Measurements from ENCODE around the gene SLC25A48. TPM values are rescaled to one million over a fixed set of nuclear protein-coding genes. Genes with fewer than 3 reads are reported as not detected.

The SLC25A48 gene
- total and polyA plus RNA-seq, 2 of the 4 experiments (the other 2 are of a cell fraction), result not detected

GRCh38 chr5:135821802-135822201 is 12.7 kb upstream of the SLC25A48 start:
- Histone ChIP-seq H2AFZ (replicated peaks; ENCODE audit: low read length, poor library complexity) (no peak overlapping the region), H3K9me1 (ENCODE audit: insufficient read depth, low read length) (no peaks in the 10 kb centered on the region), H3K36me3 (ENCODE audit: control insufficient read depth, insufficient read depth, low read length) (no peaks in the 10 kb centered on the region), H3K79me1 (ENCODE audit: low read depth in 1 of 2, low read length in 2 of 2) (no peaks in the 10 kb centered on the region), H3K4ac (ENCODE audit: low read depth, low read length) (no peak overlapping the region), H2BK20ac (ENCODE audit: low read depth, low read length) (no peak overlapping the region), H3K9ac (ENCODE audit: low read depth, low read length) (no peak overlapping the region), H4K91ac (ENCODE audit: insufficient read depth, low read depth, low read length) (no peak overlapping the region), H3K23ac (ENCODE audit: low read depth, low read length) (no peak overlapping the region), H3K27me3 (ENCODE audit: control insufficient read depth, insufficient read depth, low read length) (peaks cover 4% of the 10 kb centered on the region; the same call in 1 of the 2 replicates), H4K8ac (ENCODE audit: low read depth in 2 of 2, low read length in 2 of 2) (no peak overlapping the region), H3K9me3 (ENCODE audit: control insufficient read depth, insufficient read depth, low read length) (no peaks in the 10 kb centered on the region), H3K27ac (ENCODE audit: insufficient read depth, low read length) (no peak overlapping the region), H2AK5ac (ENCODE audit: low read depth, low read length) (no peak overlapping the region), H2BK120ac (ENCODE audit: low read depth, low read length) (no peak overlapping the region), H3K18ac (ENCODE audit: low read depth, low read length) (no peak overlapping the region), H2AK9ac (replicated peaks; ENCODE audit: low read depth, low read length, poor library complexity) (no peak overlapping the region), H4K5ac (ENCODE audit: low read depth, low read length) (no peak overlapping the region), H3K56ac (ENCODE audit: extremely low read depth, insufficient read depth, low read length) (no peak overlapping the region), H3K4me1 (ENCODE audit: control insufficient read depth, insufficient read depth, low read length) (no peaks in the 10 kb centered on the region), H3K4me2 (ENCODE audit: low read depth, low read length) (no peak overlapping the region), H2BK5ac (ENCODE audit: low read depth, low read length, poor library complexity, severe bottlenecking) (no peak overlapping the region), H4K20me1 (ENCODE audit: insufficient read depth, low read length) (no peaks in the 10 kb centered on the region), H3K4me3 (ENCODE audit: insufficient read depth, low read depth, low read length) (no peak overlapping the region), H2BK15ac (ENCODE audit: low read depth, low read length) (no peak overlapping the region), H3K14ac (replicated peaks; ENCODE audit: low read depth, low read length) (no peak overlapping the region)
- in situ Hi-C loops (cut with MboI; ENCODE audit: low sequenced_read_pairs) (no loop called here), intact Hi-C loops (cut with micrococcal nuclease) (no loop called here), dilution Hi-C loops (cut with HindIII; ENCODE audit: low sequenced_read_pairs, unreplicated experiment) (no loop called here)
- ATAC-seq (ENCODE audit: low read depth) (no peak), DNase-seq (no peak)
- no TSS peak for BruUV-seq (replicated peaks)
- ChIA-PET CTCF (no interaction called here), POLR2A (ENCODE audit: unreplicated experiment) (no interaction called here)
- TF ChIP-seq RAD21 (IDR thresholded peaks at IDR 0.05; ENCODE audit: low read length) (no peak), RFX5 (IDR thresholded peaks at IDR 0.05; ENCODE audit: low read depth, low read length) (no peak), CEBPB (IDR thresholded peaks at IDR 0.05; ENCODE audit: low read depth, low read length) (no peak), USF2 (IDR thresholded peaks at IDR 0.05; ENCODE audit: low read depth, low read length) (no peak), NFE2L2 (IDR thresholded peaks at IDR 0.05; ENCODE audit: low read depth, low read length) (no peak), SMC3 (IDR thresholded peaks at IDR 0.05; ENCODE audit: low read depth, low read length) (no peak), CHD1 (IDR thresholded peaks at IDR 0.05; ENCODE audit: low read depth, low read length) (no peak), CTCF (conservative IDR thresholded peaks at IDR 0.05; ENCODE audit: low read depth, low read length) (no peak), RCOR1 (IDR thresholded peaks at IDR 0.05; ENCODE audit: insufficient replicate concordance, low read length) (no peak), BHLHE40 (IDR thresholded peaks at IDR 0.05; ENCODE audit: low read depth, low read length) (no peak), POLR2A (IDR thresholded peaks at IDR 0.05; ENCODE audit: low read depth, low read length) (no peak)
- WGBS, 2 experiments (ENCODE audit: extremely low coverage in 2 of 2, insufficient read length in 1 of 2), result 62% methylated on average over 2 of the region's 7 CpGs; no CpG with 5 or more reads in 1 of the 2 experiments
